GM23338 (cell line): ENCODE measurements around the gene NR0B2. TPM values are rescaled to one million over a fixed set of nuclear protein-coding genes. Genes with fewer than 3 reads are reported as not detected.

Source experiments
- ATAC-seq: fragments of 200-7000 bp; cut with Tn5 transposase; 3 replicates; pipeline ENCODE4 v1.9.1; 2020
- DNase-seq: peaks from one replicate; pipeline ENCODE4 v3.0.0-alpha.2; 2015; ENCODE audit warnings: low spot score
- H2AFZ ChIP-seq: fragments of 200-600 bp; sonication (generic); 2 replicates; pipeline ENCODE4 v1.8.0; 2016; ENCODE audit warnings: antibody characterized with exemption, mild to moderate bottlenecking, moderate library complexity
- H3F3A ChIP-seq: fragments of 200-600 bp; sonication (generic); replicated peaks from 2 replicates; pipeline ENCODE4 v1.8.0; 2017; ENCODE audit warnings: antibody characterized with exemption, mixed run types, low read depth
- H3K27ac ChIP-seq: fragments of 200-600 bp; sonication (generic); 2 replicates; pipeline ENCODE4 v1.6.1; 2016; ENCODE audit warnings: low read depth
- H3K27me3 ChIP-seq: fragments of 200-600 bp; sonication (generic); 2 replicates; pipeline ENCODE4 v1.8.0; 2016; ENCODE audit warnings: mild to moderate bottlenecking, mixed run types, moderate library complexity; ENCODE audit not compliant: insufficient read depth
- H3K36me3 ChIP-seq: fragments of 200-600 bp; sonication (generic); 2 replicates; pipeline ENCODE4 v1.8.0; 2016; ENCODE audit warnings: mild to moderate bottlenecking; ENCODE audit not compliant: insufficient read depth
- H3K4me1 ChIP-seq: fragments of 200-600 bp; sonication (generic); 2 replicates; pipeline ENCODE4 v1.8.0; 2016; ENCODE audit warnings: mild to moderate bottlenecking, moderate library complexity; ENCODE audit not compliant: insufficient read depth
- H3K4me2 ChIP-seq: fragments of 200-600 bp; sonication (generic); 2 replicates; pipeline ENCODE4 v1.7.1; 2017; ENCODE audit warnings: mixed run types
- H3K4me3 ChIP-seq: fragments of 200-600 bp; sonication (generic); 2 replicates; pipeline ENCODE4 v1.6.1; 2016; ENCODE audit warnings: mixed run types
- H3K79me2 ChIP-seq: fragments of 200-600 bp; sonication (generic); replicated peaks from 2 replicates; pipeline ENCODE4 v1.8.0; 2017; ENCODE audit warnings: mild to moderate bottlenecking; ENCODE audit not compliant: insufficient read depth
- H3K9me2 ChIP-seq: fragments of 200-600 bp; sonication (generic); 2 replicates; pipeline ENCODE4 v1.8.0; 2017; ENCODE audit not compliant: insufficient read depth
- H4K20me1 ChIP-seq: fragments of 200-600 bp; sonication (generic); replicated peaks from 2 replicates; pipeline ENCODE4 v1.8.0; 2017; ENCODE audit warnings: mild to moderate bottlenecking; ENCODE audit not compliant: insufficient read depth
- H3K27ac Mint-ChIP-seq: 2 replicates; pipeline ENCODE4 v1.8.0; 2020; ENCODE audit warnings: inconsistent platforms, mild to moderate bottlenecking, moderate library complexity, mixed read lengths
- H3K27me3 Mint-ChIP-seq: 3 replicates; pipeline ENCODE4 v1.8.0; 2022; ENCODE audit warnings: low read depth, mild to moderate bottlenecking, moderate library complexity, mixed read lengths, inconsistent platforms; ENCODE audit not compliant: insufficient read depth, poor library complexity
- H3K36me3 Mint-ChIP-seq: 3 replicates; pipeline ENCODE4 v1.8.0; 2021; ENCODE audit warnings: low read depth, mild to moderate bottlenecking, inconsistent platforms, moderate library complexity, mixed read lengths
- H3K4me1 Mint-ChIP-seq: 3 replicates; pipeline ENCODE4 v1.8.0; 2020; ENCODE audit warnings: mild to moderate bottlenecking, inconsistent platforms, mixed read lengths
- H3K4me3 Mint-ChIP-seq: 3 replicates; pipeline ENCODE4 v1.8.0; 2021; ENCODE audit warnings: moderate library complexity, mild to moderate bottlenecking, inconsistent platforms, mixed read lengths
- H3K9me3 Mint-ChIP-seq: 3 replicates; pipeline ENCODE4 v1.8.0; 2020; ENCODE audit warnings: moderate library complexity, mild to moderate bottlenecking, inconsistent platforms, mixed read lengths
- CREB1 ChIP-seq: fragments of 250-450 bp; sonication (Bioruptor Pico); IDR thresholded peaks from 2 replicates; pipeline ENCODE4 v1.5.0; 2020; ENCODE audit warnings: low read depth, mild to moderate bottlenecking, moderate library complexity
- CTCF ChIP-seq, 2 experiments: fragments of 200-600 bp in 1 of 2; sonication (generic) in 1 of 2; conservative IDR thresholded peaks; 2 replicates each; pipeline versions ENCODE4 v1.5.1 to v1.6.1; 2016 to 2017; ENCODE audit warnings: antibody characterized with exemption in 2 of 2, low read depth in 2 of 2, mild to moderate bottlenecking in 2 of 2, moderate library complexity in 1 of 2
- ETS1 ChIP-seq: IDR thresholded peaks from 2 replicates; pipeline ENCODE4 v1.6.1; 2016; ENCODE audit warnings: antibody characterized with exemption
- EZH2 ChIP-seq: fragments of 200-600 bp; sonication (generic); IDR thresholded peaks from one replicate; pipeline ENCODE4 v1.8.0; 2017; ENCODE audit warnings: antibody characterized with exemption, mild to moderate bottlenecking, low read depth; ENCODE audit not compliant: unreplicated experiment
- EZH2phosphoT487 ChIP-seq: fragments of 200-600 bp; sonication (generic); IDR thresholded peaks from one replicate; pipeline ENCODE4 v1.8.1; 2018; ENCODE audit warnings: antibody characterized with exemption; ENCODE audit not compliant: unreplicated experiment
- JUNB ChIP-seq: IDR thresholded peaks from one replicate; pipeline ENCODE4 v1.6.1; 2016; ENCODE audit warnings: antibody characterized with exemption; ENCODE audit not compliant: unreplicated experiment
- NANOG ChIP-seq: IDR thresholded peaks from 2 replicates; pipeline ENCODE4 v1.6.1; 2016; ENCODE audit warnings: antibody characterized with exemption, borderline replicate concordance
- POLR2AphosphoS5 ChIP-seq: IDR thresholded peaks from 2 replicates; pipeline ENCODE4 v1.6.1; 2016; ENCODE audit warnings: antibody characterized with exemption, low read depth
- REST ChIP-seq: IDR thresholded peaks from one replicate; pipeline ENCODE4 v1.6.1; 2018; ENCODE audit warnings: antibody characterized with exemption; ENCODE audit not compliant: unreplicated experiment
- STAT1 ChIP-seq: IDR thresholded peaks from one replicate; pipeline ENCODE4 v1.6.1; 2016; ENCODE audit warnings: antibody characterized with exemption; ENCODE audit not compliant: unreplicated experiment
- ZNF114 ChIP-seq: fragments of 250-450 bp; sonication (Bioruptor Pico); IDR thresholded peaks from 2 replicates; pipeline ENCODE4 v1.5.0; 2020; ENCODE audit warnings: mild to moderate bottlenecking, moderate library complexity
- ZNF331 ChIP-seq: fragments of 250-450 bp; sonication (Bioruptor Pico); IDR thresholded peaks from 2 replicates; pipeline ENCODE4 v1.5.0; 2020; ENCODE audit warnings: low read depth, mild to moderate bottlenecking, moderate library complexity
- ZNF462 ChIP-seq: fragments of 250-450 bp; sonication (Bioruptor Pico); IDR thresholded peaks from 2 replicates; pipeline ENCODE4 v1.5.0; 2020; ENCODE audit warnings: mild to moderate bottlenecking, moderate library complexity
- polyA plus RNA-seq: library from polyadenylated mRNA; unstranded; fragments of >200 nt; fragmentation: Nextera tagmentation; extraction: Ambion mirVana; gene quantifications from 2 replicates; pipeline ENCODE4 v1.2.1, GENCODE V29; 2016
- total RNA-seq: library from RNA; depleted of rRNA; stranded (reverse); fragments of >200 nt; shearing (Covaris generic); gene quantifications from 2 replicates; pipeline ENCODE4 v1.2.3, GENCODE V29; 2014

Gene NR0B2
- total and polyA plus RNA-seq, 2 experiments from 2014 or later, result 0.18 TPM; not detected in 1

GRCh38 chr1:26946270-26946669 is 32.5 kb upstream of the NR0B2 start:
- no peaks in the 10 kb centered on the region for H3K9me2 ChIP-seq
- no peaks in the 10 kb centered on the region for H3K79me2 ChIP-seq
- no peak overlapping the region for H3K27ac Mint-ChIP-seq
- peaks cover 34% of the 10 kb centered on the region for H3K36me3 ChIP-seq
- DNase-seq (no peak), ATAC-seq (no peak)
- H3K4me3 ChIP-seq, result no peak overlapping the region
- H3K36me3 Mint-ChIP-seq, result peaks cover 74% of the 10 kb centered on the region
- H3K4me1 ChIP-seq, result no peaks in the 10 kb centered on the region
- H3K27me3 Mint-ChIP-seq, result peaks cover 9% of the 10 kb centered on the region
- H3F3A ChIP-seq, result peaks cover 28% of the 10 kb centered on the region
- no peaks in the 10 kb centered on the region for H3K4me1 Mint-ChIP-seq
- H2AFZ ChIP-seq, result no peak overlapping the region
- H3K4me3 Mint-ChIP-seq, result no peak overlapping the region
- H3K27me3 ChIP-seq, result no peaks in the 10 kb centered on the region
- no peaks in the 10 kb centered on the region for H3K9me3 Mint-ChIP-seq
- H3K27ac ChIP-seq, result no peak overlapping the region; the same call in 1 of the 2 replicates
- H4K20me1 ChIP-seq, result peaks cover 5% of the 10 kb centered on the region
- H3K4me2 ChIP-seq, result no peak overlapping the region
- no peak for TF ChIP-seq NANOG
- no peak for TF ChIP-seq CTCF (conservative IDR thresholded peaks at IDR 0.05; ENCODE audit: low read depth in 2 of 2)
- TF ChIP-seq REST, result no peak
- TF ChIP-seq JUNB, result no peak
- TF ChIP-seq ETS1, result no peak
- TF ChIP-seq ZNF331, result no peak
- no peak for TF ChIP-seq STAT1
- TF ChIP-seq EZH2, result no peak
- no peak for TF ChIP-seq CREB1 (CRISPR knock-in tag)
- no peak for TF ChIP-seq ZNF462 (CRISPR knock-in tag)
- no peak for TF ChIP-seq POLR2AphosphoS5
- no peak for TF ChIP-seq EZH2phosphoT487
- no peak for TF ChIP-seq ZNF114 (CRISPR knock-in tag)
